Activated CD4-positive, CD25-positive, alpha-beta regulatory T cell treated with anti-CD3 and anti-CD28 coated beads, Interleukin-2, amount 50 U/mL, for 24 hours (primary cell): ENCODE data around the gene GPX2.

ENCODE experiments used
- ATAC-seq, 2 donors: fragments of 150-1000 bp; cut with Tn5 transposase; one replicate each; pipeline ENCODE4 v1.10.0; 2021; ENCODE audit warnings: mild to moderate bottlenecking in 1 of 2, moderate library complexity in 1 of 2

The GPX2 gene

DNA sequence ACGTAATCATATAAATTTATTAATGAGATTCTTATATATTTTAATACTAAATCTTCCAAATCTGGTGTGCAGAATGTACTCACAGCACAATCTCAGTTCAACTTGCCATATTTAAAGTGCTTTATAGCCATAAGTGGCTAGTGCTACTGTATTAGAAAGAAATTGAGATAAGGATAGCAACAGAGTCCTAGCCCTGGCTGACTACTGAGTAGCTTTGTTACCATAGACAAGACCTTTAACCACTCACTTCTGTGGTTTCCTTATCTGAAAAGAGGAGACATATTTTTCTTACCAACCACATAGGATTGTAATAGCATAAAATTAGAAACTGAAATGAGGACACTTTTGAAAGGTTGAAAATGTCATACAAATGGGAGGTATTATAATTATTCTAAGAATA, 30.3 kb downstream of the GPX2 start:
- no peak for ATAC-seq

DNA sequence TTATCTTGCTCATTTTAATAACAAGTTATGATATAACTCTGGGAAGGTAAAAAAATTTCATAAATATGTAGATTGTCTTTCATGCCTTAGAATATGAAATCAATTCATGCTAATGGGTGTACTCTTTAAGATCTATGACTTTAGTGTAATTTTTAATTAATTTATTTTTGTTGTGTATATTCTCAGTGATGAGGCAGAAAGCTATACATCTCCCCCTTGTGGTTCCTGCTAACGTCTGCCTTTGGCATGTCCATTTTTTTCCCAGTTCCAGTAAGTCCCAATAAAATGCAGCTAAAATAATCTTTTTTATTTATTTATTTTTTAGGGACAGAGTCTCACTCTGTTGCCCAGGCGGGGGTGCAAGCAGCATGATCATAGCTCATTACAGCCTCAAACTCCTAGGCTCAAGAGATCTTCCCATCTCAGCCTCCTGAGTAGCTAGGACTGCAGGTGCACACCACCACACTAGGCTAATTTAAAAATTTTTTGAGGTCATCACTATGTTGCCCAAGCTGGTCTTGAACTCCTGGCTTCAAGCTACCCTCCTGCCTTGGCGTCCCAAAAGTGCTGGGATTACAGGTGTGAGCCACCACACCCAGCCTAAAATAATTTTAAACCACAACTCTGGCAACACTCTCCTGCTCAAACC, 31.6 kb downstream of the GPX2 start:
- no peak for ATAC-seq

GRCh38 chr14:64906022-64906421, 36.5 kb downstream of the GPX2 start:
- ATAC-seq = no peak

- ATAC-seq = no peak
Measured at GRCh38 chr14:64899958-64900357, 42.6 kb downstream of the GPX2 start.

DNA sequence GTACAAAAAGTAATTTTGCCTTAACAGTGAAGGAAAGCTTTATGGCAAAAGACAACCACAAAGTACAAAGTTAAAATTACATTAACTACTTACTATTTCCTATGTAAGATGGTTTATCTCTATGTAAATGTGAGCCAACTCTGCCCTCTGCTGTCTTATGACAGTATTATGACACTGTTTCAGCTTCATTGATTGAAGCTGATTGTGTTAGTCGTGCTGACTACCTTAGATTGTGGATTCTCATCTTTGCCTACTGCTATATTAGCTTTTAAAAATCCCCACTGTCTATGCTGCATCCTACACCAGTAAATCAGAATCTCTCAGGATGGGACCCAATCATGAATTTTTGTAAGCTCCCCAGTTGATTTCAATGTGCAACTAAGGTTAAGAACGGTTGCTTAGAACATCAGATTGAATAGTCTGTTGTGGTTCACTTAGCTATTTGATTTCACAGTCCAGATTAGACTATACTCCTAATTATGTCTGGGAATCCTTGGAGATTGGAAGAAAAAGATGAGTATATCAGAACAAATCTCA, 50.6 kb downstream of the GPX2 start:
- ATAC-seq = peak; percentile 56 to 79

DNA sequence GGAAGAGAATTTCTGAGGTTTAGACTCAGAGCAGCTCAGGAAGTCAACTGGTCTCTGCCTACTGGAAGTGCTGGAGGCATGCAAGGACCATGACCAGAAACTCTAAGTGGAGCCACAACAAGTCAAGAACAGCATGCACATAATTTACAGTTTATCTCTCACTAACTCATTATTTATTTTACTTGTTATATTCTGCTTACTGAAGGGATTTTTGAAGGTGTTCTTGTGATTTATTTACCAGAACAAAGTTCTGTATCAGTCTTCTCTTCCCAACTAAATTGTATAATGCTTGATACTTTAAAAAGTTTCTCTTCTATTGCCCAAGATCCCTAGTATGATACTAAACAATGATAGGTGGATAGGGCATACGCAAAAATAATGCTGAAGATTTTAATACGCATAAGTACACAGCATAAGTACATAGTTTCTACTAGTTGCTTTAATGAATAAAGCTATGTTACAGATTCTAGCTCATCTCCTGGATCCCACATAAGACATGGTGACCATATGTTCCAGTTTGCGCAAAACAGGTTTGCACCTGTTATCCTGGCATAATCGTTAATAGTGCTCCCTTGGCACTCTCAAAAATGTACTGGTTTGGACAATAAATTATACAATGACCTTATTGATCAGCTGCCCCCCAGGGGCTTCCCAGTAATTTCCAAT, 51.2 kb downstream of the GPX2 start:
- no peak for ATAC-seq

- ATAC-seq = no peak
Measured at GRCh38 chr14:64889352-64889751, 53.2 kb downstream of the GPX2 start.
